WTC11 (cell line): ENCODE results near the gene TXN2. TPM values are rescaled to one million over a fixed set of nuclear protein-coding genes. Genes with fewer than 3 reads are reported as not detected.

ENCODE experiments used
- ATAC-seq: fragments of 200-7000 bp; cut with Tn5 transposase; 2 replicates; pipeline ENCODE4 v1.10.0; 2021; ENCODE audit warnings: mild to moderate bottlenecking, moderate library complexity
- CTCF ChIA-PET: fragments of 300-600 bp; sonication (Branson Sonifier 250); formaldehyde crosslinking; loops from one replicate; lab custom pipeline; 2021; ENCODE audit warnings: antibody characterized with exemption; lab: Charles Lee
- POLR2A ChIA-PET: fragments of 350-600 bp; sonication (Branson Sonifier 250); formaldehyde crosslinking; loops from one replicate; lab custom pipeline; 2021; ENCODE audit warnings: antibody characterized with exemption; lab: Charles Lee
- DNase-seq: peaks from one replicate; pipeline ENCODE4 v3.0.0; 2021; ENCODE audit warnings: low spot score
- H3K27ac Mint-ChIP-seq: 2 replicates; pipeline ENCODE4 v1.8.0; 2021; ENCODE audit warnings: mixed read lengths
- H3K27me3 Mint-ChIP-seq: 2 replicates; pipeline ENCODE4 v1.8.0; 2021; ENCODE audit warnings: low read depth, mild to moderate bottlenecking, moderate library complexity, mixed read lengths
- H3K36me3 Mint-ChIP-seq: 2 replicates; pipeline ENCODE4 v1.8.0; 2021; ENCODE audit warnings: mixed read lengths
- H3K4me1 Mint-ChIP-seq: 2 replicates; pipeline ENCODE4 v1.8.0; 2022; ENCODE audit warnings: mixed read lengths
- H3K4me3 Mint-ChIP-seq: 2 replicates; pipeline ENCODE4 v1.8.0; 2021; ENCODE audit warnings: mild to moderate bottlenecking, moderate library complexity, mixed read lengths
- H3K9me3 Mint-ChIP-seq: 2 replicates; pipeline ENCODE4 v1.8.0; 2021; ENCODE audit warnings: mixed read lengths
- ESRRA ChIP-seq: sonication (generic); formaldehyde crosslinking; IDR thresholded peaks from 2 replicates; pipeline ENCODE4 v1.8.1; 2022; ENCODE audit warnings: mild to moderate bottlenecking, missing genetic modification reagents, borderline replicate concordance
- ETV6 ChIP-seq: sonication (generic); formaldehyde crosslinking; IDR thresholded peaks from 2 replicates; pipeline ENCODE4 v1.8.1; 2022; ENCODE audit warnings: mild to moderate bottlenecking, missing genetic modification reagents
- FOXJ3 ChIP-seq: sonication (generic); formaldehyde crosslinking; IDR thresholded peaks from 2 replicates; pipeline ENCODE4 v1.9.0; 2021; ENCODE audit warnings: missing genetic modification reagents, mild to moderate bottlenecking, borderline replicate concordance
- NFYB ChIP-seq: sonication (generic); formaldehyde crosslinking; conservative IDR thresholded peaks from 2 replicates; pipeline ENCODE4 v1.8.0; 2022; ENCODE audit warnings: low read depth, missing genetic modification reagents
- NR2C2 ChIP-seq: sonication (generic); formaldehyde crosslinking; IDR thresholded peaks from 2 replicates; pipeline ENCODE4 v1.8.0; 2022; ENCODE audit warnings: mild to moderate bottlenecking, missing genetic modification reagents
- NR3C1 ChIP-seq: sonication (generic); formaldehyde crosslinking; conservative IDR thresholded peaks from 2 replicates; pipeline ENCODE4 v1.8.1; 2023; ENCODE audit warnings: low read depth, mild to moderate bottlenecking, missing genetic modification reagents
- ZNF138 ChIP-seq: sonication (generic); formaldehyde crosslinking; conservative IDR thresholded peaks from 2 replicates; pipeline ENCODE4 v1.8.1; 2022; ENCODE audit warnings: mild to moderate bottlenecking, moderate library complexity, missing genetic modification reagents
- ZNF219 ChIP-seq: sonication (generic); formaldehyde crosslinking; IDR thresholded peaks from 2 replicates; pipeline ENCODE4 v1.8.0; 2023; ENCODE audit warnings: missing genetic modification reagents, mild to moderate bottlenecking, borderline replicate concordance
- ZNF416 ChIP-seq: fragments of 250-450 bp; sonication (Bioruptor Pico); IDR thresholded peaks from 2 replicates; pipeline ENCODE4 v1.9.0; 2021; ENCODE audit warnings: mild to moderate bottlenecking, inconsistent platforms
- total RNA-seq: library from RNA; stranded (reverse); gene quantifications from 3 replicates; pipeline ENCODE4 v1.2.3, GENCODE V29; 2021
- TF ChIP-seq, protein P1 (sequence below): sonication (generic); formaldehyde crosslinking; IDR thresholded peaks from 2 replicates; pipeline ENCODE4 v1.8.1; 2022; ENCODE audit warnings: low read depth, mild to moderate bottlenecking, moderate library complexity, missing genetic modification reagents, borderline replicate concordance
- TF ChIP-seq, protein P2 (sequence below): sonication (generic); formaldehyde crosslinking; IDR thresholded peaks from 2 replicates; pipeline ENCODE4 v1.8.1; 2023; ENCODE audit warnings: mild to moderate bottlenecking, missing genetic modification reagents, moderate library complexity
- TF ChIP-seq, protein P3 (sequence below): sonication (generic); formaldehyde crosslinking; IDR thresholded peaks from 2 replicates; pipeline ENCODE4 v1.8.1; 2023; ENCODE audit warnings: mild to moderate bottlenecking, missing genetic modification reagents

Gene TXN2
- total RNA-seq, 1 experiment from 2014 or later, result 57.6 TPM

DNA sequence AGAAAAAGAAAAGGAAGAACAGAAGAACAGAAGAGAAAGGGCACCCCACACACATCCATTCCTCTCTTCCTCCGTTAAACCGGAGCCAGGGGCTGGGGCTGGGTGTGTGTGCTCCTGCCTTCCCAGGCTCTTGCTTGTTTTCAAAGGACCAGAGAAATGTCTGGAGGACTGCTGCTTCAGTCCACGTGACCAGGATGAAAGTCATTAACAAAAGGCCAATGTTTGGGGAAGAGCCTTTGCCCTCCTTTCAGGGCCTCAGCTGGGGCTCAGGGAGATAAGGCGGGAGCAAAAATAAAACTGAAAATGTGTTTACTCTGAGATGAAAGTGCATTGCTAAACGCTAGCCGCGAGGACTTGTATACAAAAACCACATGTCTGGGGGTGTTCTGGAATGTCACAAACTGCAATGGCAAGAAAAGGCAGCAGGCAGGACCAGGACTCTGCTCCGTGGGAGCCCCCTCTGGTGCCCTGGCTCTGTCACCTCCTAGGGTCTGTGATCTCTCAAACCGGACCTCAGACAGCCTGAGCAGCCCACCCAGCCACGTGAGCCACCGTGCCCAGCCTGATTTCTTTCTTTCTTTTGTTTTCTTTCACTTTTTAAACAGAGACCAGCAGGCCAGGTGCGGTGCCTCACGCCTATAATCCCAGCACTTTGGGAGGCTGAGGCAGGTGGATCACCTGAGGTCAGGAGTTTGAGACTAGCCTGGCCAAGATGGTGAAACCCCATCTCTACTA is 62.1 kb downstream of the TXN2 start (continued):
- TF ChIP-seq ZNF219 (CRISPR knock-in tag) (no peak), FOXJ3 (CRISPR knock-in tag) (no peak), ZNF416 (CRISPR knock-in tag) (no peak), ZNF138 (no peak), ESRRA (CRISPR knock-in tag) (no peak), NR2C2 (CRISPR knock-in tag) (no peak), NR3C1 (CRISPR knock-in tag) (no peak)
- TF ChIP-seq, protein P1, sequence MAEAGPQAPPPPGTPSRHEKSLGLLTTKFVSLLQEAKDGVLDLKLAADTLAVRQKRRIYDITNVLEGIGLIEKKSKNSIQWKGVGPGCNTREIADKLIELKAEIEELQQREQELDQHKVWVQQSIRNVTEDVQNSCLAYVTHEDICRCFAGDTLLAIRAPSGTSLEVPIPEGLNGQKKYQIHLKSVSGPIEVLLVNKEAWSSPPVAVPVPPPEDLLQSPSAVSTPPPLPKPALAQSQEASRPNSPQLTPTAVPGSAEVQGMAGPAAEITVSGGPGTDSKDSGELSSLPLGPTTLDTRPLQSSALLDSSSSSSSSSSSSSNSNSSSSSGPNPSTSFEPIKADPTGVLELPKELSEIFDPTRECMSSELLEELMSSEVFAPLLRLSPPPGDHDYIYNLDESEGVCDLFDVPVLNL, result no peak
- TF ChIP-seq, protein P2, sequence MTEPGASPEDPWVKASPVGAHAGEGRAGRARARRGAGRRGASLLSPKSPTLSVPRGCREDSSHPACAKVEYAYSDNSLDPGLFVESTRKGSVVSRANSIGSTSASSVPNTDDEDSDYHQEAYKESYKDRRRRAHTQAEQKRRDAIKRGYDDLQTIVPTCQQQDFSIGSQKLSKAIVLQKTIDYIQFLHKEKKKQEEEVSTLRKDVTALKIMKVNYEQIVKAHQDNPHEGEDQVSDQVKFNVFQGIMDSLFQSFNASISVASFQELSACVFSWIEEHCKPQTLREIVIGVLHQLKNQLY (CRISPR knock-in tag), result no peak

DNA sequence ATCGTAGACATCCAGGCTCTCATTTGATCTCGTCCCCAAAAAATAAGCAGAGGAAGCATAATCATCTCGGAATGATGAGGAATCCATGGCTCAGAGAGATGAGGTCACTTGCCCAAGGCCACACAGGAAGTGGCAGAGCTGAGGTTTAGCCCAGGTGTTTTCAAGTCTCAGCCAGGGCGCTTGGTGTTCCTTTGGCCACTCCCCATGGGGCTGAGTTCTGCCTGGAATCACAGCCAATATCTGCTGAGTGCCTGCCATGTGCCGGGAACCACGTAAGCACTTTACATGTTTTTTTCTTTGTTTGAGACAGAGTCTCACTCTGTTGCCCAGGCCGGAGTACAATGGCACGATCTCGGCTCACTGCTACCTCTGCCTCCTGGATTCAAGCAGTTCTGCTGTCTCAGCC is 64.2 kb downstream of the TXN2 start:
- no peak overlapping the region for H3K27ac Mint-ChIP-seq
- ATAC-seq, result no peak; the same call in 1 of the 2 replicates

More for the DNA sequence above, 64.2 kb downstream of the TXN2 start:
- H3K27me3 Mint-ChIP-seq, result no peaks in the 10 kb centered on the region
- CTCF ChIA-PET, result interaction anchor here (0.5 kb wide), 1 partner anchor 9 kb away, joined by 3 read pairs; no protein-coding TSS in a partner anchor
- TF ChIP-seq, protein P3, sequence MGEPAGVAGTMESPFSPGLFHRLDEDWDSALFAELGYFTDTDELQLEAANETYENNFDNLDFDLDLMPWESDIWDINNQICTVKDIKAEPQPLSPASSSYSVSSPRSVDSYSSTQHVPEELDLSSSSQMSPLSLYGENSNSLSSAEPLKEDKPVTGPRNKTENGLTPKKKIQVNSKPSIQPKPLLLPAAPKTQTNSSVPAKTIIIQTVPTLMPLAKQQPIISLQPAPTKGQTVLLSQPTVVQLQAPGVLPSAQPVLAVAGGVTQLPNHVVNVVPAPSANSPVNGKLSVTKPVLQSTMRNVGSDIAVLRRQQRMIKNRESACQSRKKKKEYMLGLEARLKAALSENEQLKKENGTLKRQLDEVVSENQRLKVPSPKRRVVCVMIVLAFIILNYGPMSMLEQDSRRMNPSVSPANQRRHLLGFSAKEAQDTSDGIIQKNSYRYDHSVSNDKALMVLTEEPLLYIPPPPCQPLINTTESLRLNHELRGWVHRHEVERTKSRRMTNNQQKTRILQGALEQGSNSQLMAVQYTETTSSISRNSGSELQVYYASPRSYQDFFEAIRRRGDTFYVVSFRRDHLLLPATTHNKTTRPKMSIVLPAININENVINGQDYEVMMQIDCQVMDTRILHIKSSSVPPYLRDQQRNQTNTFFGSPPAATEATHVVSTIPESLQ, result no peak
- TF ChIP-seq ETV6 (CRISPR knock-in tag) (no peak), NFYB (CRISPR knock-in tag) (no peak)
- TF ChIP-seq, all 79 proteins: peak for 0
- POLR2A ChIA-PET, result no interaction called here
- H3K9me3 Mint-ChIP-seq, result no peaks in the 10 kb centered on the region
- DNase-seq, result no peak
- H3K4me3 Mint-ChIP-seq, result no peak overlapping the region
- peaks cover 10% of the 10 kb centered on the region for H3K4me1 Mint-ChIP-seq
- H3K36me3 Mint-ChIP-seq, result no peaks in the 10 kb centered on the region

Other genes starting within 250 kb of the TXN2 start
- 11.2 to 12.5 TPM (median 12.4 TPM) in 3 replicates for gene APOL2, start 242.1 kb downstream of the TXN2 start, total RNA-seq
- gene APOL1, start 228.5 kb downstream of the TXN2 start, total RNA-seq, result 0.27 to 0.41 TPM (median 0.35 TPM) in 3 replicates
- 272 to 288 TPM (median 277 TPM) in 3 replicates for gene MYH9, start 93.7 kb downstream of the TXN2 start, total RNA-seq
- 20.1 to 35.5 TPM (median 31.7 TPM) in 3 replicates for gene FOXRED2, start 25.4 kb upstream of the TXN2 start, total RNA-seq
- 211 to 237 TPM (median 216 TPM) in 3 replicates for gene EIF3D, start 47.5 kb upstream of the TXN2 start, total RNA-seq
- gene CACNG2, start 222.1 kb upstream of the TXN2 start, total RNA-seq, result not detected in 3 replicates